Hepatocyte (in vitro differentiated cells): ENCODE data around the gene DNMT3B.

Source experiments
- EZH2 ChIP-seq: fragments of 200-600 bp; sonication (generic); IDR thresholded peaks from 2 replicates; pipeline ENCODE4 v1.6.1; 2016; ENCODE audit warnings: antibody characterized with exemption, mild to moderate bottlenecking, borderline replicate concordance
- EZH2phosphoT487 ChIP-seq: fragments of 200-600 bp; sonication (generic); IDR thresholded peaks from one replicate; pipeline ENCODE4 v1.6.1; 2018; ENCODE audit warnings: antibody characterized with exemption, mild to moderate bottlenecking, low read depth, moderate library complexity; ENCODE audit not compliant: unreplicated experiment, severe bottlenecking
- TF ChIP-seq, protein P1 (sequence below): fragments of 200-600 bp; sonication (generic); IDR thresholded peaks from 2 replicates; pipeline ENCODE4 v1.5.1; 2016; ENCODE audit warnings: antibody characterized with exemption, mild to moderate bottlenecking; ENCODE audit not compliant: poor library complexity

GRCh38 chr20:32743237-32744112, 18.7 kb upstream of the DNMT3B start, which contains the start of gene COMMD7:
- TF ChIP-seq, protein P1, sequence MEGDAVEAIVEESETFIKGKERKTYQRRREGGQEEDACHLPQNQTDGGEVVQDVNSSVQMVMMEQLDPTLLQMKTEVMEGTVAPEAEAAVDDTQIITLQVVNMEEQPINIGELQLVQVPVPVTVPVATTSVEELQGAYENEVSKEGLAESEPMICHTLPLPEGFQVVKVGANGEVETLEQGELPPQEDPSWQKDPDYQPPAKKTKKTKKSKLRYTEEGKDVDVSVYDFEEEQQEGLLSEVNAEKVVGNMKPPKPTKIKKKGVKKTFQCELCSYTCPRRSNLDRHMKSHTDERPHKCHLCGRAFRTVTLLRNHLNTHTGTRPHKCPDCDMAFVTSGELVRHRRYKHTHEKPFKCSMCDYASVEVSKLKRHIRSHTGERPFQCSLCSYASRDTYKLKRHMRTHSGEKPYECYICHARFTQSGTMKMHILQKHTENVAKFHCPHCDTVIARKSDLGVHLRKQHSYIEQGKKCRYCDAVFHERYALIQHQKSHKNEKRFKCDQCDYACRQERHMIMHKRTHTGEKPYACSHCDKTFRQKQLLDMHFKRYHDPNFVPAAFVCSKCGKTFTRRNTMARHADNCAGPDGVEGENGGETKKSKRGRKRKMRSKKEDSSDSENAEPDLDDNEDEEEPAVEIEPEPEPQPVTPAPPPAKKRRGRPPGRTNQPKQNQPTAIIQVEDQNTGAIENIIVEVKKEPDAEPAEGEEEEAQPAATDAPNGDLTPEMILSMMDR: no peak
- no peak for TF ChIP-seq EZH2
- TF ChIP-seq EZH2phosphoT487: no peak
